Hepatocyte (in vitro differentiated cells): ENCODE data around the gene IQCM. TPM values are rescaled to one million over a fixed set of nuclear protein-coding genes. Genes with fewer than 3 reads are reported as not detected.

Source experiments
- DNase-seq: peaks from one replicate; pipeline ENCODE4 v3.0.0-alpha.2; 2016; ENCODE audit warnings: low spot score
- H2AFZ ChIP-seq: fragments of 200-600 bp; sonication (generic); 2 replicates; pipeline ENCODE4 v1.6.0; 2016; ENCODE audit warnings: antibody characterized with exemption, mild to moderate bottlenecking
- H3K27ac ChIP-seq: fragments of 200-600 bp; sonication (generic); 2 replicates; pipeline ENCODE4 v1.5.1; 2016; ENCODE audit warnings: mild to moderate bottlenecking
- H3K27me3 ChIP-seq: fragments of 200-600 bp; sonication (generic); 2 replicates; pipeline ENCODE4 v1.6.1; 2016
- H3K36me3 ChIP-seq: fragments of 200-600 bp; sonication (generic); replicated peaks from 2 replicates; pipeline ENCODE4 v1.5.1; 2016; ENCODE audit warnings: low read depth; ENCODE audit not compliant: insufficient read depth
- H3K4me1 ChIP-seq: fragments of 200-600 bp; sonication (generic); 2 replicates; pipeline ENCODE4 v1.5.1; 2016; ENCODE audit warnings: mild to moderate bottlenecking, moderate library complexity; ENCODE audit not compliant: insufficient read depth
- H3K4me2 ChIP-seq: fragments of 200-600 bp; sonication (generic); 2 replicates; pipeline ENCODE4 v1.6.0; 2016
- H3K4me3 ChIP-seq: fragments of 200-600 bp; sonication (generic); 2 replicates; pipeline ENCODE4 v1.5.1; 2016; ENCODE audit warnings: mild to moderate bottlenecking
- H3K79me2 ChIP-seq: fragments of 200-600 bp; sonication (generic); 2 replicates; pipeline ENCODE4 v1.6.0; 2017; ENCODE audit warnings: mild to moderate bottlenecking
- H3K9me2 ChIP-seq: fragments of 200-600 bp; sonication (generic); replicated peaks from 2 replicates; pipeline ENCODE4 v1.6.0; 2017; ENCODE audit warnings: mild to moderate bottlenecking; ENCODE audit not compliant: insufficient read depth
- H3K9me3 ChIP-seq: fragments of 200-600 bp; sonication (generic); 2 replicates; pipeline ENCODE4 v1.5.1; 2016; ENCODE audit warnings: low read depth, mild to moderate bottlenecking
- H4K20me1 ChIP-seq: fragments of 200-600 bp; sonication (generic); 2 replicates; pipeline ENCODE4 v1.6.0; 2016; ENCODE audit warnings: mild to moderate bottlenecking; ENCODE audit not compliant: insufficient read depth, poor library complexity, severe bottlenecking
- CTCF ChIP-seq: fragments of 200-600 bp; sonication (generic); IDR thresholded peaks from 2 replicates; pipeline ENCODE4 v1.5.1; 2016; ENCODE audit warnings: antibody characterized with exemption, mild to moderate bottlenecking; ENCODE audit not compliant: poor library complexity
- EZH2 ChIP-seq: fragments of 200-600 bp; sonication (generic); IDR thresholded peaks from 2 replicates; pipeline ENCODE4 v1.6.1; 2016; ENCODE audit warnings: antibody characterized with exemption, mild to moderate bottlenecking, borderline replicate concordance
- EZH2phosphoT487 ChIP-seq: fragments of 200-600 bp; sonication (generic); IDR thresholded peaks from one replicate; pipeline ENCODE4 v1.6.1; 2018; ENCODE audit warnings: antibody characterized with exemption, mild to moderate bottlenecking, low read depth, moderate library complexity; ENCODE audit not compliant: unreplicated experiment, severe bottlenecking
- WGBS: methylation state at CpG from one replicate; pipeline ENCODE4 v1.1.6; 2016; ENCODE audit warnings: low lambda C conversion rate; ENCODE audit errors: missing lambda C conversion rate; 5-methylcytosine and 5-hydroxymethylcytosine counted together
- polyA plus RNA-seq: library from polyadenylated mRNA; unstranded; fragments of >200 nt; fragmentation: Nextera tagmentation; extraction: Ambion mirVana; gene quantifications from 2 replicates; pipeline ENCODE4 v1.2.1, GENCODE V29; 2016
- total RNA-seq: library from RNA; depleted of rRNA; stranded (reverse); fragments of >200 nt; gene quantifications from 2 replicates; pipeline ENCODE4 v1.2.3, GENCODE V29; 2014

The IQCM gene
- total and polyA plus RNA-seq, 2 experiments from 2014 or later: 0.06 to 1.5 TPM

- Histone ChIP-seq H3K9me3 (no peaks in the 10 kb centered on the region), H4K20me1 (no peaks in the 10 kb centered on the region), H3K36me3 (no peaks in the 10 kb centered on the region), H3K4me1 (no peaks in the 10 kb centered on the region), H3K79me2 (no peaks in the 10 kb centered on the region), H3K9me2 (no peaks in the 10 kb centered on the region), H3K4me3 (no peak overlapping the region), H3K4me2 (no peak overlapping the region), H3K27me3 (no peaks in the 10 kb centered on the region), H2AFZ (no peak overlapping the region), H3K27ac (no peak overlapping the region)
- no peak for DNase-seq
- TF ChIP-seq CTCF: no peak
- no peak for TF ChIP-seq EZH2
- TF ChIP-seq EZH2phosphoT487: no peak
- WGBS: 74% methylated on average over 3 of the region's 3 CpGs
These were observed 487.5 kb downstream of the IQCM start for GRCh38 chr4:149328161-149328560.

GRCh38 chr4:149322203-149322602, 493.4 kb downstream of the IQCM start:
- no peak overlapping the region for H3K4me2 ChIP-seq
- no peaks in the 10 kb centered on the region for H3K4me1 ChIP-seq
- no peaks in the 10 kb centered on the region for H3K79me2 ChIP-seq
- no peaks in the 10 kb centered on the region for H3K36me3 ChIP-seq
- no peaks in the 10 kb centered on the region for H3K9me2 ChIP-seq
- TF ChIP-seq EZH2 (no peak), EZH2phosphoT487 (no peak), CTCF (no peak)
- no peak for DNase-seq
- WGBS: 86% methylated on average over 1 of the region's 1 CpG
- no peak overlapping the region for H3K4me3 ChIP-seq
- no peak overlapping the region for H3K27ac ChIP-seq
- H3K9me3 ChIP-seq: no peaks in the 10 kb centered on the region
- H2AFZ ChIP-seq: no peak overlapping the region
- no peaks in the 10 kb centered on the region for H4K20me1 ChIP-seq
- no peaks in the 10 kb centered on the region for H3K27me3 ChIP-seq

GRCh38 chr4:149321438-149321837, 494.2 kb downstream of the IQCM start:
- no peak for DNase-seq
- Histone ChIP-seq H3K27me3 (no peaks in the 10 kb centered on the region), H2AFZ (no peak overlapping the region), H3K4me2 (no peak overlapping the region), H3K4me1 (no peaks in the 10 kb centered on the region), H4K20me1 (no peaks in the 10 kb centered on the region), H3K9me2 (no peaks in the 10 kb centered on the region), H3K27ac (no peak overlapping the region), H3K4me3 (no peak overlapping the region), H3K79me2 (no peaks in the 10 kb centered on the region), H3K36me3 (no peaks in the 10 kb centered on the region), H3K9me3 (no peaks in the 10 kb centered on the region)
- TF ChIP-seq EZH2phosphoT487: no peak
- no peak for TF ChIP-seq EZH2
- TF ChIP-seq CTCF: no peak
- WGBS: 41% methylated on average over 1 of the region's 1 CpG

GRCh38 chr4:149311076-149311475, 504.6 kb downstream of the IQCM start:
- WGBS: 61% methylated on average over 4 of the region's 4 CpGs
- Histone ChIP-seq H3K27ac (no peak overlapping the region), H3K36me3 (no peaks in the 10 kb centered on the region), H3K79me2 (no peaks in the 10 kb centered on the region), H3K4me3 (no peak overlapping the region), H2AFZ (no peak overlapping the region), H3K9me2 (no peaks in the 10 kb centered on the region), H3K27me3 (no peaks in the 10 kb centered on the region), H3K4me2 (no peak overlapping the region), H3K9me3 (no peaks in the 10 kb centered on the region), H4K20me1 (no peaks in the 10 kb centered on the region), H3K4me1 (no peaks in the 10 kb centered on the region)
- no peak for DNase-seq
- no peak for TF ChIP-seq EZH2
- TF ChIP-seq CTCF: no peak
- no peak for TF ChIP-seq EZH2phosphoT487
